Breast epithelium (tissue), 4 donors: ENCODE measurements around the gene CNTNAP5. TPM values are rescaled to one million over a fixed set of nuclear protein-coding genes. Genes with fewer than 3 reads are reported as not detected.

Experiments
- DNase-seq, 2 donors: peaks; one replicate each; pipeline ENCODE4 v3.0.0-alpha.2; 2019; ENCODE audit warnings: low spot score in 2 of 2
- H3K27ac ChIP-seq, 2 donors: fragments of 200-600 bp; sonication (generic) in 1 of 2; one replicate each; pipeline ENCODE4 v1.5.1; 2016 to 2019; ENCODE audit warnings: mild to moderate bottlenecking in 1 of 2
- H3K27me3 ChIP-seq, 2 donors: fragments of 200-600 bp; sonication (generic) in 1 of 2; one replicate each; pipeline versions ENCODE4 v1.5.1 to v1.6.0; 2017 to 2019; ENCODE audit warnings: control low read depth in 1 of 2, mild to moderate bottlenecking in 1 of 2
- H3K36me3 ChIP-seq: fragments of 200-600 bp; one replicate; pipeline ENCODE4 v1.5.1; 2019
- H3K4me1 ChIP-seq, 2 donors: fragments of 200-600 bp; sonication (generic); one replicate each; pipeline ENCODE4 v1.5.1; 2016 to 2019; ENCODE audit warnings: control low read depth in 1 of 2
- H3K4me3 ChIP-seq, 3 donors: fragments of 200-600 bp; sonication (generic); 1 replicate in 2 of 3; 2 replicates in 1 of 3; pipeline ENCODE4 v1.5.1; 2016 to 2019; ENCODE audit warnings: mild to moderate bottlenecking in 3 of 3, moderate library complexity in 2 of 3
- H3K9me3 ChIP-seq, 2 donors: fragments of 200-600 bp; sonication (generic) in 1 of 2; one replicate each; pipeline ENCODE4 v1.5.1; 2016 to 2019; ENCODE audit warnings: control low read depth in 1 of 2
- CTCF ChIP-seq, 3 donors: fragments of 450-650 bp; IDR thresholded peaks; one replicate each; pipeline ENCODE4 v1.5.1; 2016 to 2017; ENCODE audit warnings: antibody characterized with exemption in 3 of 3, mild to moderate bottlenecking in 3 of 3, moderate library complexity in 3 of 3
- POLR2A ChIP-seq: fragments of 450-650 bp; IDR thresholded peaks from one replicate; pipeline ENCODE4 v1.6.1; 2016; ENCODE audit warnings: antibody characterized with exemption, mild to moderate bottlenecking, moderate library complexity
- POLR2AphosphoS5 ChIP-seq, 3 donors: sonication (generic); formaldehyde crosslinking; IDR thresholded peaks; one replicate each; pipeline ENCODE4 v1.6.1; 2017; ENCODE audit warnings: antibody characterized with exemption in 3 of 3
- intact Hi-C: fragments of 100-400 bp; cut with DNase I; formaldehyde crosslinking; loops from one replicate; pipeline ENCODE4 v1.15.1; 2023; ENCODE audit warnings: low total_unique reads
- total RNA-seq, 3 donors: library from RNA; depleted of rRNA; stranded (reverse); fragments of >200 nt; gene quantifications; one replicate each; pipeline ENCODE4 v1.1.0, GENCODE V29; 2016

CNTNAP5 gene
- total RNA-seq, 3 donors from 2014 or later: 0.66 TPM; not detected in 2

GRCh38 chr2:124308319-124309062, 283.4 kb downstream of the CNTNAP5 start:
- Histone ChIP-seq H3K27me3 (no peaks in the 10 kb centered on the region), H3K27ac (no peak overlapping the region), H3K4me1 (no peaks in the 10 kb centered on the region), H3K9me3 (no peaks in the 10 kb centered on the region), H3K36me3 (no peaks in the 10 kb centered on the region), H3K4me3 (no peak overlapping the region)
- intact Hi-C loops: no loop called here
- TF ChIP-seq CTCF (IDR thresholded peaks at IDR 0.05) (no peak), POLR2AphosphoS5 (IDR thresholded peaks at IDR 0.05) (no peak), POLR2A (no peak)
- DNase-seq: no peak

- H3K9me3 ChIP-seq: no peaks in the 10 kb centered on the region
- intact Hi-C loops: no loop called here
Measured at GRCh38 chr2:124309563-124310138, 284.6 kb downstream of the CNTNAP5 start.

GRCh38 chr2:124310671-124311070, 285.6 kb downstream of the CNTNAP5 start:
- TF ChIP-seq POLR2A: no peak
- no peak for TF ChIP-seq CTCF (IDR thresholded peaks at IDR 0.05)
- no peak for TF ChIP-seq POLR2AphosphoS5 (IDR thresholded peaks at IDR 0.05)
- intact Hi-C loops: no loop called here
- no peaks in the 10 kb centered on the region for H3K4me1 ChIP-seq
- no peak overlapping the region for H3K27ac ChIP-seq
- no peak overlapping the region for H3K4me3 ChIP-seq
- H3K36me3 ChIP-seq: no peaks in the 10 kb centered on the region
- no peaks in the 10 kb centered on the region for H3K9me3 ChIP-seq
- no peaks in the 10 kb centered on the region for H3K27me3 ChIP-seq
- DNase-seq: no peak

More at GRCh38 chr2:124309563-124310138, 284.6 kb downstream of the CNTNAP5 start:
- Histone ChIP-seq H3K27ac (no peak overlapping the region), H3K27me3 (no peaks in the 10 kb centered on the region), H3K36me3 (no peaks in the 10 kb centered on the region), H3K4me3 (no peak overlapping the region), H3K4me1 (no peaks in the 10 kb centered on the region)
- no peak for DNase-seq
- TF ChIP-seq POLR2A (no peak), POLR2AphosphoS5 (IDR thresholded peaks at IDR 0.05) (no peak), CTCF (IDR thresholded peaks at IDR 0.05) (no peak)

- H3K27me3 ChIP-seq: no peaks in the 10 kb centered on the region
- TF ChIP-seq CTCF (IDR thresholded peaks at IDR 0.05): no peak
- TF ChIP-seq POLR2AphosphoS5 (IDR thresholded peaks at IDR 0.05): no peak
- TF ChIP-seq POLR2A: no peak
- H3K4me1 ChIP-seq: no peaks in the 10 kb centered on the region
- H3K4me3 ChIP-seq: no peak overlapping the region
- no peak overlapping the region for H3K27ac ChIP-seq
- H3K9me3 ChIP-seq: no peaks in the 10 kb centered on the region
- no peaks in the 10 kb centered on the region for H3K36me3 ChIP-seq
- intact Hi-C loops: no loop called here
- no peak for DNase-seq
Measured at GRCh38 chr2:124314084-124314483, 289.0 kb downstream of the CNTNAP5 start.

GRCh38 chr2:124315221-124315880, 290.3 kb downstream of the CNTNAP5 start:
- intact Hi-C loops: no loop called here
- no peak for DNase-seq
- no peak overlapping the region for H3K4me3 ChIP-seq
- no peaks in the 10 kb centered on the region for H3K36me3 ChIP-seq
- TF ChIP-seq CTCF (IDR thresholded peaks at IDR 0.05) (no peak), POLR2AphosphoS5 (IDR thresholded peaks at IDR 0.05) (no peak), POLR2A (no peak)
- H3K4me1 ChIP-seq: no peaks in the 10 kb centered on the region
- no peak overlapping the region for H3K27ac ChIP-seq
- H3K27me3 ChIP-seq: no peaks in the 10 kb centered on the region
- H3K9me3 ChIP-seq: no peaks in the 10 kb centered on the region
